Parathyroid adenoma (tissue), 2 donors: Measurements from ENCODE around the gene C12orf54.
"Not testable (repeated sequence)": the region's sequence is repeated elsewhere in the genome, so short reads cannot be mapped to it uniquely, and the experiment has no call there.

ENCODE experiments used
- H2AFZ ChIP-seq: fragments of 300-600 bp; sonication (generic); one replicate; pipeline ENCODE4 v1.7.0; 2017; ENCODE audit warnings: antibody characterized with exemption, mild to moderate bottlenecking
- H3K27ac ChIP-seq: fragments of 300-600 bp; sonication (generic); one replicate; pipeline ENCODE4 v1.7.0; 2017
- H3K27me3 ChIP-seq: fragments of 300-600 bp; sonication (generic); one replicate; pipeline ENCODE4 v1.7.0; 2017; ENCODE audit warnings: low read length; ENCODE audit not compliant: control insufficient read depth, insufficient read depth
- H3K36me3 ChIP-seq: fragments of 300-600 bp; sonication (generic); one replicate; pipeline ENCODE4 v1.7.0; 2017; ENCODE audit warnings: low read length; ENCODE audit not compliant: control insufficient read depth, insufficient read depth
- H3K4me1 ChIP-seq: fragments of 300-600 bp; sonication (generic); one replicate; pipeline ENCODE4 v1.7.0; 2017; ENCODE audit warnings: control low read depth
- H3K4me2 ChIP-seq: fragments of 300-600 bp; sonication (generic); one replicate; pipeline ENCODE4 v1.7.0; 2017; ENCODE audit warnings: low read length
- H3K4me3 ChIP-seq: fragments of 300-600 bp; sonication (generic); one replicate; pipeline ENCODE4 v1.7.0; 2017; ENCODE audit warnings: low read depth, low read length
- H3K79me2 ChIP-seq: fragments of 300-600 bp; sonication (generic); one replicate; pipeline ENCODE4 v1.7.0; 2017; ENCODE audit warnings: control low read depth
- H3K9ac ChIP-seq: fragments of 300-600 bp; sonication (generic); one replicate; pipeline ENCODE4 v1.7.0; 2017; ENCODE audit warnings: mild to moderate bottlenecking
- H3K9me3 ChIP-seq: fragments of 300-600 bp; sonication (generic); one replicate; pipeline ENCODE4 v1.7.0; 2017; ENCODE audit warnings: low read length; ENCODE audit not compliant: control insufficient read depth
- TF ChIP-seq, protein P1 (sequence below): fragments of 300-600 bp; sonication (generic); IDR thresholded peaks from one replicate; pipeline ENCODE4 v1.7.0; 2017; ENCODE audit warnings: antibody characterized with exemption, mild to moderate bottlenecking
- donor health status: primary hyperparathyroidism.

The C12orf54 gene

DNA sequence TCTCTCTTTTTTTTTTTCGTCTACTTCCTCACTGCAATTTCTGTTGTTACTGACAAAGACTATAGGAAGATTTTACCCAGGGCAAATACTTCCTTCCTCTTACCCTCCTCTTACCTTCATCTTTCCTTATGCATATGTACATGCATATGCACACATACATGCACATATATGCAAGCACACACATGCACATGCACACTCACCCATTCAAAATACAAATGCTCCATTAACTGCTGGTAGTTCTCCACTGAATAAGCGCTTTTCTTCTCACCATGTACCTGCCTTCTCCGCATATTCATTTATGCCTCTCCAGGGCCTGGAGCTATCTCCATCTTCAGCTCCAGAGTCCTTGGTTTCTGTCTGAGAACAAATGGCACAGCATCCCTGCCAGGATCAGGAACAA, 632 bp downstream of the C12orf54 start:
- TF ChIP-seq, protein P1, sequence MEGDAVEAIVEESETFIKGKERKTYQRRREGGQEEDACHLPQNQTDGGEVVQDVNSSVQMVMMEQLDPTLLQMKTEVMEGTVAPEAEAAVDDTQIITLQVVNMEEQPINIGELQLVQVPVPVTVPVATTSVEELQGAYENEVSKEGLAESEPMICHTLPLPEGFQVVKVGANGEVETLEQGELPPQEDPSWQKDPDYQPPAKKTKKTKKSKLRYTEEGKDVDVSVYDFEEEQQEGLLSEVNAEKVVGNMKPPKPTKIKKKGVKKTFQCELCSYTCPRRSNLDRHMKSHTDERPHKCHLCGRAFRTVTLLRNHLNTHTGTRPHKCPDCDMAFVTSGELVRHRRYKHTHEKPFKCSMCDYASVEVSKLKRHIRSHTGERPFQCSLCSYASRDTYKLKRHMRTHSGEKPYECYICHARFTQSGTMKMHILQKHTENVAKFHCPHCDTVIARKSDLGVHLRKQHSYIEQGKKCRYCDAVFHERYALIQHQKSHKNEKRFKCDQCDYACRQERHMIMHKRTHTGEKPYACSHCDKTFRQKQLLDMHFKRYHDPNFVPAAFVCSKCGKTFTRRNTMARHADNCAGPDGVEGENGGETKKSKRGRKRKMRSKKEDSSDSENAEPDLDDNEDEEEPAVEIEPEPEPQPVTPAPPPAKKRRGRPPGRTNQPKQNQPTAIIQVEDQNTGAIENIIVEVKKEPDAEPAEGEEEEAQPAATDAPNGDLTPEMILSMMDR, result no peak
- H3K4me1 ChIP-seq, result no peaks in the 10 kb centered on the region
- H3K36me3 ChIP-seq, result no peaks in the 10 kb centered on the region
- H3K4me2 ChIP-seq, result no peak overlapping the region
- H3K9ac ChIP-seq, result no peak overlapping the region
- H3K4me3 ChIP-seq, result no peak overlapping the region
- H3K27ac ChIP-seq, result no peak overlapping the region
- no peaks in the 10 kb centered on the region for H3K79me2 ChIP-seq
- H3K9me3 ChIP-seq, result no peaks in the 10 kb centered on the region
- H3K27me3 ChIP-seq, result no peaks in the 10 kb centered on the region
- no peak overlapping the region for H2AFZ ChIP-seq

- Histone ChIP-seq H3K27ac (no peak overlapping the region), H2AFZ (no peak overlapping the region), H3K27me3 (no peaks in the 10 kb centered on the region), H3K9ac (no peak overlapping the region), H3K4me3 (no peak overlapping the region), H3K79me2 (no peaks in the 10 kb centered on the region), H3K36me3 (no peaks in the 10 kb centered on the region), H3K4me1 (no peaks in the 10 kb centered on the region), H3K4me2 (no peak overlapping the region), H3K9me3 (no peaks in the 10 kb centered on the region)
- TF ChIP-seq, protein P1, result no peak
Measured at GRCh38 chr12:48486261-48486660, 4.0 kb downstream of the C12orf54 start.

GRCh38 chr12:48486679-48487078, 4.4 kb downstream of the C12orf54 start:
- Histone ChIP-seq H3K9me3 (no peaks in the 10 kb centered on the region), H3K27me3 (no peaks in the 10 kb centered on the region), H3K36me3 (no peaks in the 10 kb centered on the region), H3K9ac (no peak overlapping the region), H3K4me2 (no peak overlapping the region), H3K79me2 (no peaks in the 10 kb centered on the region), H3K4me1 (no peaks in the 10 kb centered on the region), H3K4me3 (no peak overlapping the region), H3K27ac (no peak overlapping the region), H2AFZ (no peak overlapping the region)
- TF ChIP-seq, protein P1, result no peak

DNA sequence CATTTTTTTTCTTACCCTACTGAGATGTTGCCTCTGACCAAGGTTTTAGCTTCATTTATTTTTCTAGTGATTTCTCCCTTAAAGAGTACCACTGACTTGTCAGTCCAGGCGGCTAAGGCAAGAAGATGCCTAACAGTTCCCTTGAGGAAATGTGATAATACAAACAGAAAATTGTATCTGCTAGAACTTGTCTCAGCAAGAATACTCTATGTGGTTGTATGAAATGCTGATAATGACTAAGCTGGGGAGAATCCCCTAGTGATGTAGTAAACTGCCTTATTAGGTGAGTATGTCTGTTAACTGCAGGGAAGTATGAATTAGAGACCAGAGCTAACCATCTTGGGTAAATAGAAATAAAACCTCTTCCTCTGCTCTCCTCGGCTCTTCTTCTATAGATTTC, 6.7 kb downstream of the C12orf54 start:
- H3K4me1 ChIP-seq, result no peaks in the 10 kb centered on the region
- no peaks in the 10 kb centered on the region for H3K79me2 ChIP-seq
- H3K4me3 ChIP-seq, result no peak overlapping the region
- no peak overlapping the region for H3K27ac ChIP-seq
- H3K4me2 ChIP-seq, result no peak overlapping the region
- no peak overlapping the region for H2AFZ ChIP-seq
- no peaks in the 10 kb centered on the region for H3K36me3 ChIP-seq
- H3K27me3 ChIP-seq, result no peaks in the 10 kb centered on the region
- H3K9ac ChIP-seq, result no peak overlapping the region
- TF ChIP-seq, protein P1, result no peak
- H3K9me3 ChIP-seq, result no peaks in the 10 kb centered on the region

GRCh38 chr12:48489456-48489855, 7.2 kb downstream of the C12orf54 start:
- H3K4me1 ChIP-seq, H3K4me2 ChIP-seq, H2AFZ ChIP-seq, H3K4me3 ChIP-seq, H3K79me2 ChIP-seq, H3K27me3 ChIP-seq, H3K9ac ChIP-seq, H3K27ac ChIP-seq, H3K9me3 ChIP-seq, H3K36me3 ChIP-seq: not testable (repeated sequence)

DNA sequence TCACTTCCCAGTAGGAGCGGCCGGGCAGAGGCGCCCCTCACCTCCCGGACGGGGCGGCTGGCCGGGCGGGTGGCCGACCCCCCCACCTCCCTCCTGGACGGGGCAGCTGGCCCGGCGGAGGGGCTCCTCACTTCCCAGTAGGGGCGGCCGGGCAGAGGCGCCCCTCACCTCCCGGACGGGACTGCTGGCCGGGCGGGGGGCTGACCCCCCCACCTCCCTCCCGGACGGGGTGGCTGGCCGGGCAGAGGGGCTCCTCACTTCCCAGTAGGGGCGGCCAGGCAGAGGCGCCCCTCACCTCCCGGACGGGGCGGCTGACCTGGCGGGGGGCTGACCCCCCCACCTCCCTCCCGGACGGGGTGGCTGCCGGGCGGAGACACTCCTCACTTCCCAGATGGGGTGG, 18.0 kb downstream of the C12orf54 start:
- H3K4me3 ChIP-seq, result not testable (repeated sequence)

DNA sequence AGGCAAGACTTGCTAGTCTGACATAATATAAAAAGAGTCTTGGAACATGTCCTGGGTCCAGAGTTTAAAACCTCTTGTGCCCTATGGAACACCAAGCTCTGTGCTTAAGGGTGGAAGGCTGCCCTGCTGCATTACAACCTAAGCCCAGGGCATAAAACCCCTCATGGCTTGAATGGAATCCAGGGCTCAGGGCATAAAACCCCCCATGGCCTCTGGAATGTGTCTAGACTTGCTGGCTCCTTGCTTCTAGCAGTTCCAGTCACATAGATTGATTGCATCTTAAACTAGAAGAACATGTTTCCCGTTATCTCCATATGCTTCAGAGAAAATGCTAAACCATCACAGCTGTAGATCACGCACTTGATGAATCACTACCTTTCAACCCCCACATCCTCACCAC, 24.5 kb downstream of the C12orf54 start:
- H2AFZ ChIP-seq, H3K79me2 ChIP-seq: not testable (repeated sequence)

More for the DNA sequence above, 18.0 kb downstream of the C12orf54 start:
- H3K36me3 ChIP-seq, H3K4me2 ChIP-seq, H2AFZ ChIP-seq, H3K9me3 ChIP-seq, H3K4me1 ChIP-seq, H3K27me3 ChIP-seq, H3K9ac ChIP-seq, H3K27ac ChIP-seq, H3K79me2 ChIP-seq: not testable (repeated sequence)

More for the DNA sequence above, 24.5 kb downstream of the C12orf54 start:
- H3K4me2 ChIP-seq, H3K27me3 ChIP-seq, H3K4me1 ChIP-seq, H3K27ac ChIP-seq, H3K4me3 ChIP-seq, H3K9me3 ChIP-seq, H3K9ac ChIP-seq, H3K36me3 ChIP-seq: not testable (repeated sequence)
